Stimulated activated CD8-positive, alpha-beta memory T cell treated with anti-CD3 and anti-CD28 coated beads, Interleukin-12 subunit alpha, Interleukin-12 subunit beta, amount 100 ng/mL, for 1 hour (primary cell): Measurements from ENCODE around the gene MRPL51.

Source experiments
- DNase-seq: peaks from one replicate; pipeline ENCODE4 v3.0.0-alpha.2; 2020; ENCODE audit warnings: low read depth

The MRPL51 gene

DNA sequence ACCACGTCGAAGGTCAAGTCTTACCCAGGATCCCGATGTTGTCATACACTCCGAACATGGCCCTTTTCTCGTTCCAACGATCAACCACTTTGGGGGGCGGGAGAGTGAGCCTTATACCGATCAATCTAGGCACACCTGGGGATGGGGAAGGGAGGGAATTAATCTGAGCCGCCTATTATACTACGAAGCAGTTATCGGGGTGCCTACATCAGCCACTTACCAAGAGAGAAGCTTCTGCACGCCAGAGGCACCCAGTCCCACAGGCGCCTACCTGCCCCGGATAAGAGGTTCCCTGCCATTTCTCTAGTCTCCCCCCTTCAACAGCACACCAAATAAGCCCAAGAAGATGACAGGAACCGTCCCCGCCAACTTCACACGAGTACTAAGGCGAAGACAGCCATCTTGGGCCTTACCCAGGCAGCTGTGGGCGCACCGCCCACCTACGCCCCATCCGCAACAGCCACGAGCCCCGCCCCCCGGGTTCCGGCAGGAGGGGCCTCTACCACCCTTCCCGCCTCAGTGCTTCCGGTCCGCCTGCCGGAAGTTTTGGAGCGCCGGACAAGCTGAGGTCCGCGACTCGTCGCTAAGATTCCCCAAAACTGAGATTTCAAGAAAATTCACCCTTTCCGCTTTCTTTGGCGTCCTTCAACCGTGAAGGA lies at the start of gene MRPL51:
TSS of gene MRPL51 (minus strand) at position 425 of the 659 bp plus-strand sequence. CDS start at position 299, 126 bp downstream.
- peak; percentile 95 for DNase-seq

DNA sequence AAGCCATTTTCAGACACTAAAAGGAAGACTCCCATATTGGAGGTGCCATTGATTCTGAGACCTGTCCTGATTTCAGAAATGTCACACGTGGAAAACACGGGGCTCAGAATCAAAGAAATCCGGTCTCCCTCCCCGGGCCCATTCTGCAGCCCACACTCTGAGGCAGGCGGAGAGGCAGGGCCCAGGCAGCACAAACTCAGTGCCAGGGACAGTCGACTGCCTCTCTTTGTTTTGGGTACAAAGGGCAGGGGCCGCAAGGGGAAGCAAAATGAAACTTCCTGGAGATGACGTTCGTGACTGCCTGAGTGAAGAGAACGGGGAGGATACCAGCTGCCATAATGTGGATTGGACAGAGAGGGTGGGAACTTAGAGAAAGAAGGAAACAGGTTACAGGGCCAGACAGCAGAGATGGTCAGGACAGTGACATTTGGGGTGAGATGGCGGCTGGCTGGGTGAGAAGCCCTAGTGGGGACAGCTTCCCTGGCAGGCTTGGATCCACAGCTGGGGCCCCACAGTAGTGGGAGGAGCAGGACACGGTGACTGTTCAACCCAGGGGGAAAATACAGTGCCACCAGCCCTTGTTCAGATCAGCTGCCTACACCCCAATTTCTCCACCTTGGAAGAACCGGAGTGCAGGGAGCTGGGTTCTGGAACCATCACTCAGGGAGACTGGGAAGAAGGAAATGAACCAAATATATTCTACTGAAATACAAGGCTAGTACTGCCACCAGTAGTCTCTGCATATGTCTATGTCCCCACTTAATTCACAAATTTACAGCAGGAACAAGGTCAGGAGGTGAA lies 49.3 kb upstream of the MRPL51 start:
- no peak for DNase-seq

- no peak for DNase-seq
These were observed 48.5 kb upstream of the MRPL51 start for GRCh38 chr12:6541371-6542165.

DNA sequence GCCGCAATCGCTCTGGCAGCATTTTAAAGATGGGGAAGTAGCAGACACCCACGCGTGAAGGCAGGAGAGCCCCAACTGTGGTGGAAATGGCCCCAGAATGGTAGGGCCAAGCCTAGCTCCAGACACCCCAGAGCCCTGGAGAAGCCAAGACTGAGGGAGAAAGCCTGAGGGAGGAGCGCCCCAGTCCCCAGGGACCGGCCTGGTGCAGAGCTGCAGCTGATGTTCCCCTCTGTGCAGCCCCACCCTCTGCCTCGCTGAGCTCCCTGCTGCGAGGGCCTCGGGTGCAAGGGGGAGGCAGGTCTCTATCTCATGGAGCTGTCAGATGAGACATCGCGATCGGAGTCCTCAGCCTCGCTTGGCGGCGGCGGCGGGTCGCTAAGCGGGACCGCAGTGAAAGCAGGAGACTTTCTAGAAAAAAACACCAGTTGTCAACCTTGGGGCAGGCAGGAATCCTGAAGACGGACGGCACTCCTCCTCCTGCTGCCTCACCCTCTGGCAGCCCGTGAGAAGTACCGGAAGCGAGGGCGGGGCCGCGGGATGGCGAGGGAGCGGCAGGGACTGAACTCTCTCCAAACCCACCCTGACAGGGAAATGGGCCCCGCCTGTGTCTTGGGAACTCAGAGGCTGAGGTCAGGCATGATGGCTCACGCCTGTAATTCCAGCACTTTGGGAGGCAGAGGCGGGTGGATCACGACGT lies 47.3 kb upstream of the MRPL51 start:
- no peak for DNase-seq

- DNase-seq, result no peak
These were observed 46.7 kb upstream of the MRPL51 start for GRCh38 chr12:6539707-6540134.

- no peak for DNase-seq
These were observed 46.2 kb upstream of the MRPL51 start for GRCh38 chr12:6539314-6539682.

GRCh38 chr12:6538420-6539313 lies 45.6 kb upstream of the MRPL51 start:
- no peak for DNase-seq

GRCh38 chr12:6537580-6538419 lies 44.7 kb upstream of the MRPL51 start:
- peak; percentile 80 for DNase-seq

DNA sequence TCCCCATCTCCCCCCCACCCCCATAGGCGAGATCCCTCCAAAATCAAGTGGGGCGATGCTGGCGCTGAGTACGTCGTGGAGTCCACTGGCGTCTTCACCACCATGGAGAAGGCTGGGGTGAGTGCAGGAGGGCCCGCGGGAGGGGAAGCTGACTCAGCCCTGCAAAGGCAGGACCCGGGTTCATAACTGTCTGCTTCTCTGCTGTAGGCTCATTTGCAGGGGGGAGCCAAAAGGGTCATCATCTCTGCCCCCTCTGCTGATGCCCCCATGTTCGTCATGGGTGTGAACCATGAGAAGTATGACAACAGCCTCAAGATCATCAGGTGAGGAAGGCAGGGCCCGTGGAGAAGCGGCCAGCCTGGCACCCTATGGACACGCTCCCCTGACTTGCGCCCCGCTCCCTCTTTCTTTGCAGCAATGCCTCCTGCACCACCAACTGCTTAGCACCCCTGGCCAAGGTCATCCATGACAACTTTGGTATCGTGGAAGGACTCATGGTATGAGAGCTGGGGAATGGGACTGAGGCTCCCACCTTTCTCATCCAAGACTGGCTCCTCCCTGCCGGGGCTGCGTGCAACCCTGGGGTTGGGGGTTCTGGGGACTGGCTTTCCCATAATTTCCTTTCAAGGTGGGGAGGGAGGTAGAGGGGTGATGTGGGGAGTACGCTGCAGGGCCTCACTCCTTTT lies 44.0 kb upstream of the MRPL51 start:
- no peak for DNase-seq

GRCh38 chr12:6535960-6536847 lies 43.1 kb upstream of the MRPL51 start:
- no peak for DNase-seq

DNA sequence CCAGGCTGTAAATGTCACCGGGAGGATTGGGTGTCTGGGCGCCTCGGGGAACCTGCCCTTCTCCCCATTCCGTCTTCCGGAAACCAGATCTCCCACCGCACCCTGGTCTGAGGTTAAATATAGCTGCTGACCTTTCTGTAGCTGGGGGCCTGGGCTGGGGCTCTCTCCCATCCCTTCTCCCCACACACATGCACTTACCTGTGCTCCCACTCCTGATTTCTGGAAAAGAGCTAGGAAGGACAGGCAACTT lies 42.6 kb upstream of the MRPL51 start:
- no peak for DNase-seq

DNA sequence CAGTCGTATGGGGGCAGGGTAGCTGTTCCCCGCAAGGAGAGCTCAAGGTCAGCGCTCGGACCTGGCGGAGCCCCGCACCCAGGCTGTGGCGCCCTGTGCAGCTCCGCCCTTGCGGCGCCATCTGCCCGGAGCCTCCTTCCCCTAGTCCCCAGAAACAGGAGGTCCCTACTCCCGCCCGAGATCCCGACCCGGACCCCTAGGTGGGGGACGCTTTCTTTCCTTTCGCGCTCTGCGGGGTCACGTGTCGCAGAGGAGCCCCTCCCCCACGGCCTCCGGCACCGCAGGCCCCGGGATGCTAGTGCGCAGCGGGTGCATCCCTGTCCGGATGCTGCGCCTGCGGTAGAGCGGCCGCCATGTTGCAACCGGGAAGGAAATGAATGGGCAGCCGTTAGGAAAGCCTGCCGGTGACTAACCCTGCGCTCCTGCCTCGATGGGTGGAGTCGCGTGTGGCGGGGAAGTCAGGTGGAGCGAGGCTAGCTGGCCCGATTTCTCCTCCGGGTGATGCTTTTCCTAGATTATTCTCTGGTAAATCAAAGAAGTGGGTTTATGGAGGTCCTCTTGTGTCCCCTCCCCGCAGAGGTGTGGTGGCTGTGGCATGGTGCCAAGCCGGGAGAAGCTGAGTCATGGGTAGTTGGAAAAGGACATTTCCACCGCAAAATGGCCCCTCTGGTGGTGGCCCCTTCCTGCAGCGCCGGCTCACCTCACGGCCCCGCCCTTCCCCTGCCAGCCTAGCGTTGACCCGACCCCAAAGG lies 42.1 kb upstream of the MRPL51 start:
- peak; percentile 47 for DNase-seq

DNA sequence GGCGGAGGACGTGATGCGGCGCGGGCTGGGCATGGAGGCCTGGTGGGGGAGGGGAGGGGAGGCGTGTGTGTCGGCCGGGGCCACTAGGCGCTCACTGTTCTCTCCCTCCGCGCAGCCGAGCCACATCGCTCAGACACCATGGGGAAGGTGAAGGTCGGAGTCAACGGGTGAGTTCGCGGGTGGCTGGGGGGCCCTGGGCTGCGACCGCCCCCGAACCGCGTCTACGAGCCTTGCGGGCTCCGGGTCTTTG lies 41.6 kb upstream of the MRPL51 start:
- peak; percentile 63 for DNase-seq

DNA sequence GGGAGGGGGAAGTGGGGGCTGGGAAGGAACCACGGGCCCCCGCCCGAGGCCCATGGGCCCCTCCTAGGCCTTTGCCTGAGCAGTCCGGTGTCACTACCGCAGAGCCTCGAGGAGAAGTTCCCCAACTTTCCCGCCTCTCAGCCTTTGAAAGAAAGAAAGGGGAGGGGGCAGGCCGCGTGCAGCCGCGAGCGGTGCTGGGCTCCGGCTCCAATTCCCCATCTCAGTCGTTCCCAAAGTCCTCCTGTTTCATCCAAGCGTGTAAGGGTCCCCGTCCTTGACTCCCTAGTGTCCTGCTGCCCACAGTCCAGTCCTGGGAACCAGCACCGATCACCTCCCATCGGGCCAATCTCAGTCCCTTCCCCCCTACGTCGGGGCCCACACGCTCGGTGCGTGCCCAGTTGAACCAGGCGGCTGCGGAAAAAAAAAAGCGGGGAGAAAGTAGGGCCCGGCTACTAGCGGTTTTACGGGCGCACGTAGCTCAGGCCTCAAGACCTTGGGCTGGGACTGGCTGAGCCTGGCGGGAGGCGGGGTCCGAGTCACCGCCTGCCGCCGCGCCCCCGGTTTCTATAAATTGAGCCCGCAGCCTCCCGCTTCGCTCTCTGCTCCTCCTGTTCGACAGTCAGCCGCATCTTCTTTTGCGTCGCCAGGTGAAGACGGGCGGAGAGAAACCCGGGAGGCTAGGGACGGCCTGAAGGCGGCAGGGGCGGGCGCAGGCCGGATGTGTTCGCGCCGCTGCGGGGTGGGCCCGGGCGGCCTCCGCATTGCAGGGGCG lies 41.0 kb upstream of the MRPL51 start, which contains the start of gene GAPDH:
TSS of gene GAPDH (plus strand) at position 595 of the 772 bp plus-strand sequence. CDS start 316 bp downstream, outside the sequence.
- peak; percentile 70 for DNase-seq

- no peak for DNase-seq
These were observed 40.5 kb upstream of the MRPL51 start for GRCh38 chr12:6533653-6533922.

GRCh38 chr12:6532927-6533652 lies 40.0 kb upstream of the MRPL51 start:
- no peak for DNase-seq
